Measurements from ENCODE around the gene ALPK1.

GRCh38 chr4:112251019-112251643 is 46.0 kb upstream of the ALPK1 start:
- TF ChIP-seq, protein P1, sequence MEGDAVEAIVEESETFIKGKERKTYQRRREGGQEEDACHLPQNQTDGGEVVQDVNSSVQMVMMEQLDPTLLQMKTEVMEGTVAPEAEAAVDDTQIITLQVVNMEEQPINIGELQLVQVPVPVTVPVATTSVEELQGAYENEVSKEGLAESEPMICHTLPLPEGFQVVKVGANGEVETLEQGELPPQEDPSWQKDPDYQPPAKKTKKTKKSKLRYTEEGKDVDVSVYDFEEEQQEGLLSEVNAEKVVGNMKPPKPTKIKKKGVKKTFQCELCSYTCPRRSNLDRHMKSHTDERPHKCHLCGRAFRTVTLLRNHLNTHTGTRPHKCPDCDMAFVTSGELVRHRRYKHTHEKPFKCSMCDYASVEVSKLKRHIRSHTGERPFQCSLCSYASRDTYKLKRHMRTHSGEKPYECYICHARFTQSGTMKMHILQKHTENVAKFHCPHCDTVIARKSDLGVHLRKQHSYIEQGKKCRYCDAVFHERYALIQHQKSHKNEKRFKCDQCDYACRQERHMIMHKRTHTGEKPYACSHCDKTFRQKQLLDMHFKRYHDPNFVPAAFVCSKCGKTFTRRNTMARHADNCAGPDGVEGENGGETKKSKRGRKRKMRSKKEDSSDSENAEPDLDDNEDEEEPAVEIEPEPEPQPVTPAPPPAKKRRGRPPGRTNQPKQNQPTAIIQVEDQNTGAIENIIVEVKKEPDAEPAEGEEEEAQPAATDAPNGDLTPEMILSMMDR (conservative IDR thresholded peaks at IDR 0.05): no peak
- TF ChIP-seq ZFX (IDR thresholded peaks at IDR 0.05): no peak

Measured in C4-2B (cell line).